GM18870 (cell line): ENCODE results near the gene ZNF154.
A peak's percentile ranks its signal among the peaks of the same experiment; 100 is the strongest.
"Not testable (repeated sequence)": the region's sequence is repeated elsewhere in the genome, so short reads cannot be mapped to it uniquely, and the experiment has no call there.

Source experiments
- ATAC-seq: cut with Tn5 transposase; IDR thresholded peaks from one replicate; pipeline ENCODE4 v1.9.1; 2021; ENCODE audit warnings: moderate library complexity; ENCODE audit not compliant: unreplicated experiment

The ZNF154 gene

GRCh38 chr19:57708641-57709361, at the start of gene ZNF154:
Gene ZNF154, minus strand, starts transcription at chr19:57709204. Its CDS starts 233 bp downstream, at chr19:57708971.
- no peak for ATAC-seq

DNA sequence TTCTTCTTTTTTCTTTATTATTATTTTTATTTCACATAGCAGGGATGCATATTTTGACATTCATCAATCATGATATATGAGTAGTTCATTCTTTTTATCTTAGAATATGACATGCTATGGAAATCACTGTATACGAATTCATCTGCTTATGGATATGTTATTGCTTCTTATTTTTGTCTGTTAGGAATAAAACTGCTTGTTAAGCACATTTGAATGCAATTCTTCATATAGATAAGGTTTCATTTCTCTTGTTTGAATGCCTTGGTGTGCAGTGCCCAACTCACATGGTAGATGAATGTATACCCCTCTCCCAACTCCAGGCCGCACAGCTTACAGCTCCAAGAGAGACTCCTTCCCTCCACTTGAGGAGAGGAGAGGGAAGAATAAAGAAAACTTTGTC, 48.9 kb upstream of the ZNF154 start:
- no peak for ATAC-seq

- ATAC-seq: no peak
These were observed 46.0 kb upstream of the ZNF154 start for GRCh38 chr19:57755031-57755430.

DNA sequence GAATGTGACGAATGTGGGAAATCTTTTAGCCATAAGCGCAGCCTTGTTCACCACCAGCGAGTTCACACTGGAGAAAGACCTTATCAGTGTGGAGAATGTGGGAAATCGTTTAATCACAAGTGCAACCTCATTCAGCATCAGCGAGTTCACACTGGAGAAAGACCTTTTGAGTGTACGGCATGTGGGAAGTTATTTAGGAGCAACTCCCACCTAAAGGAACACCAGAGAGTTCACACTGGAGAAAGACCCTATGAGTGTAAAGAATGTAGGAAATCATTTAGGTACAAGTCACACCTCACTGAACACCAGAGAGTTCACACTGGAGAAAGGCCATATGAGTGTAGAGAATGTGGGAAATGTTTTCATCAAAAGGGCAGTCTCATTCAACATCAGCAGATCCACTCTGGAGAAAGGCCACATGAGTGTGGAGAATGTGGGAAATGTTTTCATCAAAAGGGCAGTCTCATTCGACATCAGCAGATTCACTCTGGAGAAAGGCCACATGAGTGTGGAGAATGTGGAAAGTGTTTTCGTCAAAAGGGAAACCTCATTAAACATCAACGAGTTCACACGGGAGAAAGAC, 45.2 kb upstream of the ZNF154 start:
- no peak for ATAC-seq

DNA sequence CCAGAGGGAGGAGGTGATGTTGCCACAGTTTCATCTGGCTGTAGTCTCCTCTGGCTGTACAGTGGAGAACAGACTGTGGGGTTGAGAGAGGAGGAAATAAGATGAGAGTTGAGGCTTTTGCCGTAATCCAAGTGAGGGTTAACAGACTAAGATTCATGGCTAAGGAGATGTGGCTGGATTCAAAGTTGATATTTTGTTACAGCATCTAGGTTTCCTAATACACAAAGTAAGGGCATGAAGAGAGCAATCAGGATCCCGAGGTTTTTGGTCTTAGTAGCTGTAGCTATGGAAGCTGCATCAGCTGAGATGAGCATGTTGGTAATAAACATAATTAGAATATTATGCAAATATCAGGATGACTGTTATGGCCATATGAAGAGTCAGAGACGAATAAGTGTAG, 39.0 kb upstream of the ZNF154 start:
- no peak for ATAC-seq

- no peak for ATAC-seq
These were observed 38.4 kb upstream of the ZNF154 start for GRCh38 chr19:57747472-57747807.

- peak; percentile 97 for ATAC-seq
These were observed 37.8 kb upstream of the ZNF154 start, which contains the start of gene ZNF776 for GRCh38 chr19:57746580-57747471. Gene ZNF776, plus strand, starts transcription at chr19:57746815. Its CDS starts 244 bp downstream, at chr19:57747059.

DNA sequence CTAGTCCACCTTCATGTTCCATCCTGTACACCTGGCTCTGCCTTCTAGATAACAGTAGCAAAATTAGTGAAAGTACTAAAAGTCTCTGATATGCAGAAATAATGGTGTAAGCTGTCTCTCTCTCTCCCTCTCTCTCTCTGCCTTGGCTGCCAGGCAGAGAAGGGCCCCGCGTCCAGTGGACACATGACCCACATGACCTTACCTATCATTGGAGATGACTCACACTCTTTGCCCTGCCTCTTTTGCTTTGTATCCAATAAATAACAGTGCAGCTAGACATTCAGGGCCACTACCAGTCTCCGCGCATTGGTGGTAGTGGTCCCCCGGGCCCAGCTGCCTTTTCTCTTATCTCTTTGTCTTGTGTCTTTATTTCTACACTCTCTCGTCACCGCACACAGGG, 29.8 kb upstream of the ZNF154 start:
- ATAC-seq: not testable (repeated sequence)

GRCh38 chr19:57738320-57738719, 29.3 kb upstream of the ZNF154 start:
- not testable (repeated sequence) for ATAC-seq

GRCh38 chr19:57720878-57721277, 11.9 kb upstream of the ZNF154 start:
- ATAC-seq: no peak

DNA sequence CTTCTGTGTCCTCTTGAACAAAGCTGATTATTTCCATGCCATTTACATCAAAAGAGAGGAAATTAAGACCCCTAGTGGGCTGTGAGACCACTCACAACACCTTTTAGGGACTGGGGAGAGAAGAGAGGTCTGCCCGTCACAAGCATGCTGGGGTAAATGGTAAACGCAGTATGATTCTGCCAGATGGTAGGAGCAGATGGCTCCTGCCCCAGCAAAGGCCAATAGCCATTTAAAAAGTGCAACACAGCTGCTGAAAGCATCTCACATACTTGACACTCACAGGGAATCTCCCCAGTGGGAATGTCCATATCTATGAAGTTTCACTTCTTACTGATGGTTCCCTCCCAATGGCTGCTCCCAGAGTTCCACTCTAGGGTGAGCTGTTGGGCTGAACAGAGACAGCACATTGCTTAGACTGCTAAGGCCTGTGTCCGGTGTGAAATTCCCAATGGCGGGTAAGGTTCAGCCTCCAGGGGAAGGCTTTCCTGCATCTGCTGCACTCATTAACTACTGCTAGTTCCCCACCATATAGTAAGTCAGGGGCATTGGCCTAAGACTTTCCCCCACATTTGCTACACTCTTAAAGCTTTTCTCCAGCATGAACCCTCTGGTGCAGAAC, 11.0 kb upstream of the ZNF154 start:
- ATAC-seq: no peak

DNA sequence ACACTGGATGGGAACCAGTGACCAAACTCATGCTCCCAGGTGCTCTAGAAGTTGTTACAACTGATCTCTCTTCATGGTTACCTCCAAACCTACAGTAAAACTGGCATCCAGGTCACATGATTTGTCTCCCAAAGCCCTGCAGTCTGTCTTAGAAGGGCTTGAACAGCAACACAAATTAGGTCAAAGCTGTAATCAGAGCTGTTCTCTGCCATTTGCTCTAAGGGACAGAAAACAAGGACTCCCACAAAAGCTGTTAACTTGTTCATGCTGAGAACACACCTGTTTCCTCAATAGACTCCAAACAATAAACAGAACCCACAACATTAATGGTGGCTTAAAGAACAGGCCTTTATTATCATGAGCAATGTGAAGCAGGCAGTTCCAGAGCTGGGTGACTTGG, 10.4 kb upstream of the ZNF154 start:
- no peak for ATAC-seq

DNA sequence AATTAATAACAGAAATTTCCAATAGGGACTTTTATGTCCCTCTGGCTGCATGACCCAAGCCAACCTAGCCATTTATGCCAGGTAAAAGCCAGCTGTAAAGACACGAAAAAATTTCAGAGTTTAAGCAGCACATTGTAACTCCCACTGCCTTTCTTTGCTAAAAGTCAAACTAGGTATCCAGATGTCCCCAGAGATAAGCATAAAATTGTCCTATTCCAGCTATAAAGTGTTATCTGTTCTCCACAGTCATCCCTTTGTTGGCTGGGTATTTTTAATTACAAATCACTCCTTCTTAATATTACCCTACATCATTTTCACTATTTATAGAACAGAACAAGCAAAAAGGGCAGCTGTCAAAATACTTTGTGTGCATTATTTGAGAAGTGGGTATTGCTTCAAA, 3.2 kb upstream of the ZNF154 start:
- ATAC-seq: no peak

GRCh38 chr19:57709616-57710015, 612 bp upstream of the ZNF154 start:
- no peak for ATAC-seq

DNA sequence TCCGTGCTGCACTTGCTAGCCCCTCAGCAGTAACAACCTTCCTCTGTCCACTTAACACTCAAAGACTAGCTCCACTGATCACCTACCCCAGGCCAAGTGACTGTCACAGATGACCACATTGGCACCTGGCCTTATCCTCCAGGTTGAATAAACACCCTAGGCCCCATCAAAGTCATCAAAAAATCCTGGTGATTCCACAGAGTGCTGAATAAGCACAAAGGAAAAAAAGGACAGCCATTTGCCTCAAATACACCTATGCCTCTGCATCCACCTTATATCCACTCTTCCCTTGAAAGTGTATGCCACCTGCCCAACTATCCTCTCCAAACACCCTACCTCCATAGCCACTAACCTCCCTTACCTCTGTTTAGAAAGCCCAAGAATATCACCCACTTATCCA, 2.7 kb downstream of the ZNF154 start:
- no peak for ATAC-seq

DNA sequence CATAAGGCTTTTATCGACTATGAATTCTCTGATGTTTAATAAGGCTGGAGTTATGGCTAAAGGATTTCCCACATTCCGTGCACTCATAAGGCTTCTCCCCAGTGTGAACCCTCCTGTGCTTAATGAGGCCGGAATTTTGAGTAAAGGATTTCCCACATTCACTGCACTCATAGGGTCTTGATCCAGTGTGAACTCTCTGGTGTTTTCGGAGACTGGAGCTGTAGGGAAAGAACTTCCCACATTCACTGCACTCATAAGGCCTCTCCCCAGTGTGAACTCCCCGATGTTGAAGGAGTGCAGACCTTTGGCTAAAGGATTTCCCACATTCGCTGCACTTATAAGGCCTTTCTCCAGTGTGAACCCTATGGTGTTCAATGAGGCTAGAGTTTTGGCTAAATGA, 7.4 kb downstream of the ZNF154 start:
- ATAC-seq: no peak

GRCh38 chr19:57689750-57690149, 19.3 kb downstream of the ZNF154 start:
- no peak for ATAC-seq

- no peak for ATAC-seq
These were observed 20.8 kb downstream of the ZNF154 start for GRCh38 chr19:57688011-57688763.

GRCh38 chr19:57687363-57688010, 21.5 kb downstream of the ZNF154 start:
- ATAC-seq: no peak

- no peak for ATAC-seq
These were observed 22.3 kb downstream of the ZNF154 start for GRCh38 chr19:57686727-57687126.
